WERI-Rb-1 (cell line): ENCODE data around the gene PTBP3.
A peak's percentile ranks its signal among the peaks of the same experiment; 100 is the strongest.

Source experiments
- DNase-seq: peaks from one replicate; pipeline ENCODE4 v3.0.0-alpha.2; 2020
- H3K27ac ChIP-seq: fragments of 250-450 bp; sonication (Bioruptor Pico); 2 replicates; pipeline ENCODE4 v1.5.1; 2020; ENCODE audit warnings: mild to moderate bottlenecking, moderate library complexity
- H3K27me3 ChIP-seq: fragments of 250-450 bp; sonication (Bioruptor Pico); 2 replicates; pipeline ENCODE4 v1.5.1; 2021; ENCODE audit warnings: mild to moderate bottlenecking, low read depth, moderate library complexity; ENCODE audit not compliant: insufficient read depth, severe bottlenecking
- H3K36me3 ChIP-seq: fragments of 250-450 bp; sonication (Bioruptor Pico); 2 replicates; pipeline ENCODE4 v1.5.1; 2020; ENCODE audit warnings: mild to moderate bottlenecking, moderate library complexity
- H3K4me3 ChIP-seq: 2 replicates; pipeline ENCODE4 v1.5.1; 2011; ENCODE audit warnings: low read depth, mild to moderate bottlenecking, control low read depth, low read length
- H3K9me3 ChIP-seq: fragments of 250-450 bp; sonication (Bioruptor Pico); 2 replicates; pipeline ENCODE4 v1.5.1; 2021; ENCODE audit warnings: mild to moderate bottlenecking, moderate library complexity; ENCODE audit not compliant: severe bottlenecking
- CTCF ChIP-seq: IDR thresholded peaks from 2 replicates; pipeline ENCODE4 v1.5.1; 2011; ENCODE audit warnings: low read depth, mild to moderate bottlenecking, control low read depth, inconsistent platforms, low read length

The PTBP3 gene

GRCh38 chr9:112337547-112337946 lies 4.1 kb upstream of the PTBP3 start:
- DNase-seq = no peak
- Histone ChIP-seq H3K9me3 (no peaks in the 10 kb centered on the region), H3K27me3 (no peaks in the 10 kb centered on the region), H3K36me3 (peaks cover 6% of the 10 kb centered on the region; the same call in 1 of the 2 replicates), H3K27ac (no peak overlapping the region), H3K4me3 (no peak overlapping the region)
- no peak for TF ChIP-seq CTCF

- no peak for DNase-seq
- Histone ChIP-seq H3K27me3 (no peaks in the 10 kb centered on the region), H3K36me3 (peaks cover 6% of the 10 kb centered on the region; the same call in 1 of the 2 replicates), H3K4me3 (peak overlapping the region; percentile 87), H3K9me3 (no peaks in the 10 kb centered on the region), H3K27ac (peak overlapping the region; percentile 89)
- TF ChIP-seq CTCF = no peak
These were observed 1.0 kb upstream of the PTBP3 start for GRCh38 chr9:112334432-112334841.

- no peaks in the 10 kb centered on the region for H3K27me3 ChIP-seq
- no peaks in the 10 kb centered on the region for H3K9me3 ChIP-seq
- H3K27ac ChIP-seq = peak overlapping the region; percentile 91
- peak overlapping the region; percentile 91 for H3K4me3 ChIP-seq
- peaks cover 6% of the 10 kb centered on the region; the same call in 1 of the 2 replicates for H3K36me3 ChIP-seq
- peak; percentile 58 for TF ChIP-seq CTCF
- peak; percentile 96 for DNase-seq
These were observed 416 bp upstream of the PTBP3 start for GRCh38 chr9:112333639-112334431.

- H3K27me3 ChIP-seq = no peaks in the 10 kb centered on the region
- H3K4me3 ChIP-seq = peak overlapping the region; percentile 91
- DNase-seq = no peak
- peak overlapping the region; percentile 91 for H3K27ac ChIP-seq
- peak; percentile 18; the same call in 1 of the 2 replicates for TF ChIP-seq CTCF
- H3K9me3 ChIP-seq = no peaks in the 10 kb centered on the region
- peaks cover 6% of the 10 kb centered on the region; the same call in 1 of the 2 replicates for H3K36me3 ChIP-seq
These were observed 794 bp downstream of the PTBP3 start for GRCh38 chr9:112332674-112332976.

GRCh38 chr9:112332214-112332613 lies 1.2 kb downstream of the PTBP3 start:
- H3K4me3 ChIP-seq = peak overlapping the region; percentile 91
- H3K27ac ChIP-seq = peak overlapping the region; percentile 91
- H3K9me3 ChIP-seq = no peaks in the 10 kb centered on the region
- no peak for TF ChIP-seq CTCF
- DNase-seq = no peak
- no peaks in the 10 kb centered on the region for H3K27me3 ChIP-seq
- H3K36me3 ChIP-seq = peaks cover 6% of the 10 kb centered on the region; the same call in 1 of the 2 replicates

- Histone ChIP-seq H3K36me3 (peaks cover 6% of the 10 kb centered on the region; the same call in 1 of the 2 replicates), H3K4me3 (peak overlapping the region; percentile 91), H3K27ac (peak overlapping the region; percentile 91), H3K27me3 (no peaks in the 10 kb centered on the region), H3K9me3 (no peaks in the 10 kb centered on the region)
- TF ChIP-seq CTCF = no peak
- DNase-seq = no peak
These were observed 1.8 kb downstream of the PTBP3 start for GRCh38 chr9:112331674-112331952.
